GM18873 (cell line): ENCODE data around the gene GJA4.
"Not testable (repeated sequence)": the region's sequence is repeated elsewhere in the genome, so short reads cannot be mapped to it uniquely, and the experiment has no call there.

ENCODE experiments used
- ATAC-seq: cut with Tn5 transposase; IDR thresholded peaks from one replicate; pipeline ENCODE4 v1.9.1; 2021; ENCODE audit warnings: mild to moderate bottlenecking, moderate library complexity, moderate number of reproducible peaks; ENCODE audit not compliant: unreplicated experiment, low FRiP score

The GJA4 gene

DNA sequence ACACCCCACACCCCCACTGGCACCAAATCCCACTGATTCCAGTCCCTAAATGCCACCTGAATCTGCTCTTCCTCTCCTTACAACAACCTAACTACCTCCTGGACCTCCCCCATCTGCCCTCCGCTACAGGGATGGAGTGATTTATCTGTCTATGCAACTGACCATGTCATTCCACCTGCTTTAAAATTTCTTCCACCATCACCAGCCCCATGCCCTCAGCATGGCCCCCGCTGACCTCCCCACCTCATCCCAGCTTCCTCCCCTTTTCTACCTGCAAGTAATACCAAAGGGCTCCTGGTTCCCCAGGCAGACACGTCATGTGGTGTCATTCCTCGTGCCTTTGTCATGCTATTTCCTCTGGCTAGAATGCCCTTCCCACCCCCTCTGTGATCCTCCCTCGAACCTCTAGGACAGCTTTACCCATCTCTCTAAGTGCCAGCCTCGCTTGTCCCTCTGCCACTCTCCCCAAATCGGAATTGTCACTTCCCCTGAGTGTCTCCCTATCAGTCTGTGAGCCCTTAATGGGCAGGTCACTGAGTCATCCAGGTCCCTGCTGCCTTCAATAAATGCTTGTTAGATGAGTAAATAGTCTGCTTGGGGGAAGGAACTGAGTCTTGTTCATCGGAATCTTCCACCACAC is 29.5 kb upstream of the GJA4 start:
- no peak for ATAC-seq

- no peak for ATAC-seq
These were observed 23.9 kb upstream of the GJA4 start for GRCh38 chr1:34768856-34769255.

GRCh38 chr1:34770891-34771504 is 21.8 kb upstream of the GJA4 start:
- no peak for ATAC-seq

GRCh38 chr1:34771573-34772371 is 21.0 kb upstream of the GJA4 start:
- ATAC-seq = no peak

- ATAC-seq = not testable (repeated sequence)
These were observed 19.7 kb upstream of the GJA4 start for GRCh38 chr1:34773114-34773513.

DNA sequence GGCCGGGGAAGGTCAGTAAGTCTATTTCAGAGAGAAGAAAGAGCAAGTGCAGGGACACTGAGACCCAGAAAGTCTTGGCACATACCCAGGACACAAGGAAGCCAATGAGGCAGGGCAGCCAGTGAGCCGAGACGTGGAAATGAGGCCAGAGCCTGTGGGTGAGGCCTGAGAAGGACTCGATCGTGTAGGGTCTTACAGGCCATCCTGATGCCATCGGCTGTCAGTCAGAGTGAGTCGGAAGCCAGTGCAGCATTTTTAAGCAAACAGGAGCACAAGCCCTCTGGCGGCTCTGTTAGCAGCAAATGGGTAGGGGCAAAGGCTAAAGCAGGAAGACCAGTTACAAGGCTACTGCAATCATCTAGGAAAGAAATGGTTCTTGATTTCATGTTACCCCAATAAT is 17.8 kb upstream of the GJA4 start:
- ATAC-seq = no peak

DNA sequence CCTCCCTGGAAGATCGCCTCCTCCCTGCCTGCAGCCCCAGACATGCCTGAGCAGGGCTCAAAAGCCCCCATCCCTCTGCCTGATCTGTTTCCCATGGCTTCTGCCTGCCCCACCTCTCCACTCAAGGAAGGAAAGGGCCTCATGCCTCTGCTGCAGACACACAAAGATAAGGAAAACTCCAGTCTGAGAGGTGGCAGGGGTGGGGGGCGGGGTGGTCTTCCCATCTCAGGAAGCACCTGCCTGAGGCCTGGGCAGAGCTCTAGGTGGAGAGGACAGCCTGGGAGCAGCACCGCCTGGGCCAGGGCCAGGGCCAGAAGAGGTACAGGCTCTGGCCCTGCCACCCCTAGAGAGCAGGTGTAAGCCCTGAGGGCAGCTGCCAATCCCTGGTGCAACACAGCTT is 15.9 kb upstream of the GJA4 start:
- no peak for ATAC-seq

GRCh38 chr1:34777519-34778321 is 15.1 kb upstream of the GJA4 start:
- no peak for ATAC-seq

GRCh38 chr1:34778381-34778780 is 14.4 kb upstream of the GJA4 start:
- ATAC-seq = no peak

- no peak for ATAC-seq
These were observed 13.8 kb upstream of the GJA4 start for GRCh38 chr1:34779005-34779404.

DNA sequence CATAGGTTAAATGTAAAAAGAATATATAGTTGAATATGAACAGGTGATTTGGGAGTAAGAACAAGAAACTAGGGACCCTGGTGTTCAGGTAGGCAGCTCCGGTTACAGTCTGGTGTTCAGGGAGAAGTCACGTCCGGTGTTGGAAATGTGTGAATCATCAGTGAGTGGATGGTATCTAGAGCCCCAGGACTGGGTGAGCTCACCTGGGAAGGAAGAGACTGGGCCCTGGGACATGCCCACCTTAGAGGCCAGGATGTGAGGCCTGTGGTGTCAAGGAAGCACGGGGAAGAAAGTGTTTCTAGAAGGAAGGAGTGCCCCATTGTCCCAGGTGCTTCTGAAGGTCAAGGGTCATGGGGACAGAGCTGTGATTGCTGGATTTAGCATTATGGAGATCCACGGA is 13.3 kb upstream of the GJA4 start:
- no peak for ATAC-seq

DNA sequence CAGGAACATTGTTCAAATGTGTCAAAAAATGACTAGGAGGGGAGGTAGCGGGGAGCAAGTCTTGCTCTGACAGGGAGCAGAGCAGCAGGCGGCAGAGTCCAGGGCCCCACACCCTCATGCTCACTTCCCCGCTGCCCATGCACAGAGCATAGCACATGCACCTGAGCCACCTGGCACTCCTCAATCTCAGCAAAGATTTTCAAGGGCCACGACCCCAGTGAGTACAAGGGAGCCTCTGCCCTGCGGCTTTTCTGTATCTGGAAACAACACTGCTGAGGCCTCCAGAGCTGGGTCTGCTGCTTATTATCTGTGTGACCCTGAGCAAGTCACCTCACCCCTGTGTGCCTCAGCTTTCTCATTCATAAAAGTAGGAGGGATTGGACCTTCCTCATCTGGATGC is 12.8 kb upstream of the GJA4 start:
- no peak for ATAC-seq

- ATAC-seq = no peak
These were observed 12.3 kb upstream of the GJA4 start for GRCh38 chr1:34780528-34780927.

- no peak for ATAC-seq
These were observed 11.5 kb upstream of the GJA4 start, which contains the start of gene GJB3 for GRCh38 chr1:34781071-34781843. Gene GJB3, plus strand, starts transcription at chr1:34781214. Its CDS starts 3,549 bp downstream, at chr1:34784763.

- no peak for ATAC-seq
These were observed 10.9 kb upstream of the GJA4 start for GRCh38 chr1:34781844-34782391.

DNA sequence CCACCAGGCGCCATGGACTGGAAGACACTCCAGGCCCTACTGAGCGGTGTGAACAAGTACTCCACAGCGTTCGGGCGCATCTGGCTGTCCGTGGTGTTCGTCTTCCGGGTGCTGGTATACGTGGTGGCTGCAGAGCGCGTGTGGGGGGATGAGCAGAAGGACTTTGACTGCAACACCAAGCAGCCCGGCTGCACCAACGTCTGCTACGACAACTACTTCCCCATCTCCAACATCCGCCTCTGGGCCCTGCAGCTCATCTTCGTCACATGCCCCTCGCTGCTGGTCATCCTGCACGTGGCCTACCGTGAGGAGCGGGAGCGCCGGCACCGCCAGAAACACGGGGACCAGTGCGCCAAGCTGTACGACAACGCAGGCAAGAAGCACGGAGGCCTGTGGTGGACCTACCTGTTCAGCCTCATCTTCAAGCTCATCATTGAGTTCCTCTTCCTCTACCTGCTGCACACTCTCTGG is 8.0 kb upstream of the GJA4 start:
- ATAC-seq = no peak

- no peak for ATAC-seq
These were observed 7.4 kb upstream of the GJA4 start for GRCh38 chr1:34785231-34785874.

DNA sequence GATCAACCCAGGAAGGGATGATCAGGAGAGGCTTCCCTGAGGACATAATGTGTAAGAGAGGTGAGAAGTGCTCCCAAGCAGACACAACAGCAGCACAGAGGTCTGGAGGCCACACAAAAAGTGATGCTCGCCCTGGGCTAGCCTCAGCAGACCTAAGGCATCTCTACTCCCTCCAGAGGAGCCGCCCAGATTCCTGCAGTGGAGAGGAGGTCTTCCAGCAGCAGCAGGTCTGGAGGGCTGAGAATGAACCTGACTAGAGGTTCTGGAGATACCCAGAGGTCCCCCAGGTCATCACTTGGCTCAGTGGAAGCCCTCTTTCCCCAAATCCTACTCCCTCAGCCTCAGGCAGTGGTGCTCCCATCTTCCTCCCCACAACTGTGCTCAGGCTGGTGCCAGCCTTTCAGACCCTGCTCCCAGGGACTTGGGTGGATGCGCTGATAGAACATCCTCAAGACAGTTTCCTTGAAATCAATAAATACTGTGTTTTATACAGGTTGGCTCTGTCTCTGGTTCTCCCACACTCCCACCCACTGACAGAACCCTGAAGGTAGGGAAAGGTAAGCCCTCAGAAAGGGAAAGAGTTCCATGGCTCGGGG is 6.8 kb upstream of the GJA4 start:
- ATAC-seq = no peak
